ENCODE data around the gene NDRG2. TPM values are rescaled to one million over a fixed set of nuclear protein-coding genes. Genes with fewer than 3 reads are reported as not detected.
"Not testable (repeated sequence)": the region's sequence is repeated elsewhere in the genome, so short reads cannot be mapped to it uniquely, and the experiment has no call there.

Gene NDRG2
- polyA plus RNA-seq, 1 donor: 184 TPM

DNA sequence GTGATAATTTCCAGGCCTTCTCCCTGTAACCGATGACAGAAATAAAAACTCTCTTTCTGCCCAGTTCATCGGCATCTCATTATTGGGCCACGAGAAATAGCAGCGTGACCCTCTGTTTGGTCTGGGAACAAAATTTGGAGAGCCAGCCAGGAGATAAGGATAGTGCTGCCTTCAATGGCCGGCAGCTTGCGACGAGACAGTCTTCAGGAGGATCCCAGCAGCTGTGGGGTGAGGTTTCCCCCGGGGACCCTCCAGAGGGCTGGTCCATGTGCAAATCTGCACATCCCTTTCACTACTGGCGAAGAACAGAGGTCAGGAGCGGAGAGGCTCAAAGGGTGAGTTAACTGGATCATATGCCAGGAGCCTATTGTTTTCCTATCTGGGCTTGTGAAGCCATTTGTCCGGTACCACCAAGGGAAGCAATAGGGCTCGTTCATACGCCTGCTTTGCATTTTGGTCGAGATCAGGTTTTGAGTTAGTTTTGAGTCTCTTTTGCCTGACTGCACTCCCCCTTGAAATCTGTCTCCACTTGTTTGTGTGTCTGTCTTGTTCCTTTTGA lies 21.0 kb downstream of the NDRG2 start:
- no peak for DNase-seq

DNA sequence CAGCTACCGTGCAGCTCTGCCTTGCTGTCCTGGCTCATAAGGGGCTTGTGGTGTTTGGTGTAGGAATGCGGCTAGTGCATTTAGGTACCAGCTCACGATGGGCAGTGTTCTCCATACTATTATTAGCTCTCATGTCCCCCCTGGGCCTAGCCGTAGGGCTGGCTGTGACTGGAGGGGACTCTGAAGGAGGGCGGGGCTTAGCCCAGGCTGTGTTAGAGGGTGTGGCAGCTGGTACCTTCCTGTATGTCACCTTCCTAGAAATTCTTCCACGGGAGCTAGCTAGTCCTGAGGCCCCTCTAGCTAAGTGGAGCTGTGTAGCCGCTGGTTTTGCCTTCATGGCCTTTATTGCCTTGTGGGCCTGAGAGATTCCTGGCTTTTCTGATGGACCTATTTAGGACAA lies 23.6 kb downstream of the NDRG2 start:
- no peak for DNase-seq

- DNase-seq: no peak
These were observed 25.3 kb downstream of the NDRG2 start for GRCh38 chr14:20999591-20999990.

- DNase-seq: no peak
These were observed 26.0 kb downstream of the NDRG2 start, which contains the start of gene SLC39A2 for GRCh38 chr14:20998674-20999366. Gene SLC39A2 (plus strand): TSS chr14:20999293. CDS start chr14:20999447, 154 bp downstream.

DNA sequence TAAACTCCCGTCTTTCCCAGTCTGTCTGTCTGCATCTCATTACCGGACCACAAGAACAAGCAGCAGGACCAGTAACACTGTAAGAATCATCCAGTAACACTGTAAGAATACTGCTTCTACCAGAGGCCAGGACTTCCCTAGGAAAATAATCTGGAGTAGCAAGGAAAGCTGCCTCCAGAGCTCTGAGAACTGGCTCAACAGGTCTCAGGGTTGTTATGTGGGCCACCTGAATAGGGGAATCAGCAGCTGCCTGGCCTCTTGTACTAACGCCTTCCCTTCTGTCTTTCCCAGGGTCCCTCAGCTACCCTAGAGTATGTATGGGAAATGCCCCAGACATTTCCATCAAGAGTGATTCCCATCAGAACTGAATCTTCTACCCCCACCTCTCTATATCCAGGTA lies 26.7 kb downstream of the NDRG2 start:
- no peak for DNase-seq

DNA sequence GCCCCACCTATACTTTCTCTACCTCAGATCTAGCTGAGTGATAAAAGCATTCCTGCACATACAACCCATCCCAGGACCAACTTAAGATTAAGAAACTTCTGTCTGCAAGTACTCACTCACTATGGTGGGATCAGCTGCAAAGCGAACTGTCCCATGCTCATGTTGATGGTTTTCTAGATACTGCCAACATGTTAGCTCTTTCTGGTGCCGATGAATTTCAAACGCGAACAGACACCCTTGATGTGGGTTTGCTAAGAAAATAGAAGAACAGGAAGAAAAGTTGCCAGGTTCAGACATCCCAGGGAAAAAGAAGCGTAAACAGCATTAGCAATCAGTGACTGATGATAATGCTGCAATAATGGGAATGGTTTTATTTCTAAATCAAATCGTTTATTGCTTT lies 27.3 kb downstream of the NDRG2 start:
- DNase-seq: no peak

DNA sequence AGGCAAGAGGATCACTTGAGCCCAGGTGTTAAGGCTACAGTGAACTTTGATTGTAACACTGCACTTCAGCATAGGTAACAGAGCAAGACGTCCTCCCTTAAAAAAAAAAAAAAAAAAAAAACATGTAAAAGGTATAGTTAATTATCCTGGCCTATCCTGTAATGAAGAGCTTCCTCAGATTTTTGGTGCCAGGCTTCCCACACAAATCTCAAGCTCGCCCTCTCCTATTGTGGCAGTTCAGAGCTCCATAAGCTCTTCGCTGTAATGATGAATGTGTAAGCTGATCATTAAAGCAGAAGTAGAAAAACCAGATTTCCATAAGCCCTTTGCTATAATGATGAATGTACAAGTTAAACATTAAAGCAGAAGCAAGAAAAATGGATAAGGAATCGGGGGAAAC lies 27.7 kb downstream of the NDRG2 start:
- no peak for DNase-seq

- no peak for DNase-seq
These were observed 28.3 kb downstream of the NDRG2 start for GRCh38 chr14:20996521-20996920.

GRCh38 chr14:20989787-20990600 lies 34.9 kb downstream of the NDRG2 start, which contains the start of gene METTL17:
Gene METTL17 (plus strand): TSS chr14:20989980. CDS start chr14:20990003, 23 bp downstream.
- DNase-seq: peak; percentile 92

- DNase-seq: no peak
These were observed 35.4 kb downstream of the NDRG2 start for GRCh38 chr14:20989471-20989786.

GRCh38 chr14:20988717-20989470 lies 36.0 kb downstream of the NDRG2 start:
- no peak for DNase-seq

GRCh38 chr14:20986811-20987210 lies 38.0 kb downstream of the NDRG2 start:
- DNase-seq: no peak

GRCh38 chr14:20985650-20986049 lies 39.2 kb downstream of the NDRG2 start:
- not testable (repeated sequence) for DNase-seq

GRCh38 chr14:20982646-20983369 lies 42.1 kb downstream of the NDRG2 start:
- no peak for DNase-seq

GRCh38 chr14:20980906-20981305 lies 44.0 kb downstream of the NDRG2 start:
- DNase-seq: no peak

DNA sequence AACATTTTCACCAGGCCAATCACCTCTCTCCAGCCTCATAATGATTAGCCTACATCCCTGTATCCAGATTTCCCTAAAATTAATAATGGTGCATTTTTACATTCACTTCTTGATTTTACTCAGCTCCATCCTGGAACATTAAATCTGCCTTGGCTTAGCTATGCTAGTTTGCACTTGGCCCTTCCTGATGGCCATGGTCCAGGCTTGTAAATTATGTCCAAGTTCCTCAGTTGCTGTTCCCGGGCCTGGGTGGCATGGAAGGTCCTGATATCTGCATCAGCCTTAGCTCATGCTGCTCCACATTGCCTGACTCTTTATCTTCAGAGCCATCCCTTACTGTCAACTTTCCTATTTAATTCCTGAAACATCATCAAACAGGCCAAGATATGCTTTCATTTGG lies 46.2 kb downstream of the NDRG2 start:
- DNase-seq: no peak

GRCh38 chr14:20976291-20976690 lies 48.6 kb downstream of the NDRG2 start:
- no peak for DNase-seq

DNA sequence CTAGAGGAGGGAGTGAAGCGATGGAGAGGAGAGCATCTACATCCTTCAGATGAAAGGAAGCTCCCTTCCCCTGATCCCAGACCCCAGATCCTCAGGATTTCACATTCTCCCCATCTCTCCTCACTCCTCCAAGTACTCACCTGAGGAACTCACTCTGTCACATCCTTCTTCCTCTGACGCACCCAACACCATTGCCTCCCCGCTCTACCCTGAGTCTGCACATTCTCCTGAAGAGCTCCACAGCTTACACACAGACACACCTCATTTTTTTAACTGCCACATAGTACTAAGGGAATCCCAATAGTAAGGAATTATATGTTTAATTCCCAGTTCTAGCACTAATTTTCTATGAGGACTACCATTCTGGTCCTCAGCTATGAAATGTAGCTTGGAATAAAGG lies 51.4 kb downstream of the NDRG2 start:
- DNase-seq: no peak

- DNase-seq: no peak
These were observed 53.2 kb downstream of the NDRG2 start for GRCh38 chr14:20971705-20972021.

DNA sequence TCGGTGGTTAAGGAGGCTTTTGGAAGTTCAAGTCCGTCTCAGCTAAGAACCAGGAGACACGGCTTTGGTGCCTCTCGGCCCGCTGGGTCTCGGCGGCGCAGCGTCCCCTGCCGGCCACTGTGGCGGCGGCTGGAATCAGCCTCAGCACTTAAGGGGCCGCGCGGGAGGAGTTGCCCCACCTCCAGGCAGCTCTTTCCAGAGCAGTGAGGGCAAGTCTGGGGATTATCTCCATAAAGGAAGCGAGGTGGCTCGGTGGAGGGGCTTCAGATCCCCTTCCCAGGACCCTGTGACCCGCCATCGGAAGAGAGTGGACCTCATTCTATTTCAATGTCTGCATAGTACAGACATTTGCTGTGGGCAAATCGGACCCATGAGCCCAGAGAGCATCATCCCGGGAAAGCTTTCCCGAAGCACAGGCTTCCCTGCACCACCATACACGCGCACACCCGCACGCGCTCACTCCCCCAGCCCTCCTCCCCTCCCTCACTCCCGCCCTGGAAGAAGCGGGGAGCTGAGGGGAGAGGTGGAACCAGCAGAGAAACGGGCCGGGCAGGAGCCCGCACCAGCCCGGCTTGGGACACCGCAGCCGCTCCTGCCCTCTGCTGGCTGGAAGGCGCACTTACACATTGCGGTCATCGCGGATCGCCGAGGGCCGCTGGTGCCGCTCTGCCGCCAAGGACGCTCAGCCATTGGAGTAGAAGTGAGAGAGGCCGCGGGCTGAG lies 53.7 kb downstream of the NDRG2 start:
- DNase-seq: peak; percentile 84

DNA sequence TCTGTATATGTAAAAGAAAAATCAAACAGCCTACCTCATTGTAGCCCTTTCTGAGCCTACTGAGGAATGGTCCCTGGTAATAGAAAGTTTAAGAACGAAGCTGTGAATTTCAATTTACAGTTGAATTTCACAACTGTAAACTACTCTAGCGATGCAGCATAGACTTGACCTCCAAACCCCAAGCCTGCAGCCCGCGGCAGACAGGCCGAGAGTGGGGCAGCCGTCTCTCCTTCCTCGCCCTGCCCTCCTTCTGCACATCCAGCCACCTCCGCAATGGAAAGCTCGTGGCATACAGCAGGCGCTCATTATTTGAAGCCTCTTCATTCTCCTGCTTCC lies 54.2 kb downstream of the NDRG2 start:
- DNase-seq: no peak

DNA sequence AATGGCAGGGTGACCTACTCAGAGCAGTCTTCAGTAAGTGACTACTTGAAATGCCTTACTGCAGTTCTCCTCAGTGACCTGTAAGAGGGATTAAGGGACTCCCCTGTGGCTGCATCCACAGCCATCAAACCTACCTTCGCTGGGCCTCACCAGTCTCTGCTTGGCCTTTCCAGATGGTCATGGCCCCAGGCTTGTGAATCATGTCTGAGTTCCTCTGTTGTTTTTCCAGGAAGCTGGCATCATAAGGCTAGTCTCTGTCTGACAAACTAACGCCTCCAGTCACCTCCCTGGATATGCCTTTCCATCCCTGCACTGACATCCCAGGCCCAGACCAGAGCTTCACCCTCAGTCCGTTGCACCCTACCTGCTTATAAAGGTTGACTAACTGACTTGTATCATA lies 55.5 kb downstream of the NDRG2 start:
- DNase-seq: no peak

Measured in hindlimb muscle (tissue), 1 donor.